Nephron progenitor cell (in vitro differentiated cells): ENCODE measurements around the gene SORCS2.
A peak's percentile ranks its signal among the peaks of the same experiment; 100 is the strongest.

Experiments
- DNase-seq: peaks from one replicate; pipeline ENCODE4 v3.0.0; 2021
- H3K27ac Mint-ChIP-seq: 2 replicates; pipeline ENCODE4 v1.8.0; 2021; ENCODE audit warnings: mild to moderate bottlenecking, moderate library complexity, mixed read lengths
- H3K27me3 Mint-ChIP-seq: 2 replicates; pipeline ENCODE4 v1.8.0; 2021; ENCODE audit warnings: mild to moderate bottlenecking, low read depth, mixed read lengths; ENCODE audit not compliant: poor library complexity
- H3K36me3 Mint-ChIP-seq: 2 replicates; pipeline ENCODE4 v1.8.0; 2021; ENCODE audit warnings: low read depth, mixed read lengths
- H3K4me1 Mint-ChIP-seq: 2 replicates; pipeline ENCODE4 v1.8.0; 2021; ENCODE audit warnings: mixed read lengths
- H3K4me3 Mint-ChIP-seq: 2 replicates; pipeline ENCODE4 v1.8.0; 2021; ENCODE audit warnings: mild to moderate bottlenecking, moderate library complexity, mixed read lengths
- H3K9me3 Mint-ChIP-seq: 2 replicates; pipeline ENCODE4 v1.8.0; 2021; ENCODE audit warnings: mild to moderate bottlenecking, moderate library complexity, mixed read lengths
- CTCF ChIP-seq: fragments of 200-600 bp; sonication (generic); IDR thresholded peaks from 2 replicates; pipeline ENCODE4 v1.5.0; 2021; ENCODE audit warnings: antibody characterized with exemption

The SORCS2 gene

GRCh38 chr4:7469023-7469422 is 276.7 kb downstream of the SORCS2 start:
- Mint-ChIP-seq H3K9me3 (peaks cover 13% of the 10 kb centered on the region), H3K4me1 (peaks cover 38% of the 10 kb centered on the region), H3K27ac (no peak overlapping the region), H3K4me3 (no peak overlapping the region), H3K27me3 (peaks cover 33% of the 10 kb centered on the region), H3K36me3 (no peaks in the 10 kb centered on the region)
- no peak for TF ChIP-seq CTCF
- no peak for DNase-seq

- H3K36me3 Mint-ChIP-seq = no peaks in the 10 kb centered on the region
- H3K4me3 Mint-ChIP-seq = no peak overlapping the region
- peaks cover 8% of the 10 kb centered on the region for H3K9me3 Mint-ChIP-seq
- no peak overlapping the region for H3K27ac Mint-ChIP-seq
- TF ChIP-seq CTCF = no peak
- peaks cover 45% of the 10 kb centered on the region for H3K4me1 Mint-ChIP-seq
- no peak for DNase-seq
- peaks cover 32% of the 10 kb centered on the region for H3K27me3 Mint-ChIP-seq
These were observed 277.8 kb downstream of the SORCS2 start for GRCh38 chr4:7470111-7470510.

GRCh38 chr4:7470522-7471128 is 278.3 kb downstream of the SORCS2 start:
- no peak overlapping the region for H3K4me3 Mint-ChIP-seq
- TF ChIP-seq CTCF = no peak
- H3K27ac Mint-ChIP-seq = peak overlapping the region; percentile 17
- DNase-seq = no peak
- H3K4me1 Mint-ChIP-seq = peaks cover 50% of the 10 kb centered on the region
- H3K36me3 Mint-ChIP-seq = no peaks in the 10 kb centered on the region
- H3K27me3 Mint-ChIP-seq = peaks cover 33% of the 10 kb centered on the region
- peaks cover 5% of the 10 kb centered on the region for H3K9me3 Mint-ChIP-seq

- peaks cover 37% of the 10 kb centered on the region for H3K27me3 Mint-ChIP-seq
- no peaks in the 10 kb centered on the region for H3K36me3 Mint-ChIP-seq
- H3K4me3 Mint-ChIP-seq = no peak overlapping the region
- peak overlapping the region; percentile 77 for H3K27ac Mint-ChIP-seq
- H3K9me3 Mint-ChIP-seq = no peaks in the 10 kb centered on the region
- peaks cover 69% of the 10 kb centered on the region for H3K4me1 Mint-ChIP-seq
- DNase-seq = peak; percentile 60
- TF ChIP-seq CTCF = no peak
These were observed 280.2 kb downstream of the SORCS2 start for GRCh38 chr4:7472442-7473013.

- H3K4me3 Mint-ChIP-seq = no peak overlapping the region
- H3K27me3 Mint-ChIP-seq = peaks cover 35% of the 10 kb centered on the region
- no peaks in the 10 kb centered on the region for H3K9me3 Mint-ChIP-seq
- no peak for DNase-seq
- H3K27ac Mint-ChIP-seq = no peak overlapping the region
- H3K36me3 Mint-ChIP-seq = no peaks in the 10 kb centered on the region
- no peak for TF ChIP-seq CTCF
- peaks cover 74% of the 10 kb centered on the region for H3K4me1 Mint-ChIP-seq
These were observed 280.7 kb downstream of the SORCS2 start for GRCh38 chr4:7473081-7473480.

GRCh38 chr4:7474320-7474719 is 282.0 kb downstream of the SORCS2 start:
- no peak overlapping the region for H3K4me3 Mint-ChIP-seq
- peak; percentile 37 for TF ChIP-seq CTCF
- H3K27ac Mint-ChIP-seq = no peak overlapping the region
- peak; percentile 37 for DNase-seq
- peaks cover 32% of the 10 kb centered on the region for H3K27me3 Mint-ChIP-seq
- H3K9me3 Mint-ChIP-seq = no peaks in the 10 kb centered on the region
- H3K4me1 Mint-ChIP-seq = peaks cover 84% of the 10 kb centered on the region
- no peaks in the 10 kb centered on the region for H3K36me3 Mint-ChIP-seq
